ENCODE measurements around the gene SARS1.
A peak's percentile ranks its signal among the peaks of the same experiment; 100 is the strongest.

The SARS1 gene

GRCh38 chr1:109249654-109250401, 36.1 kb downstream of the SARS1 start:
- no peak for DNase-seq (ENCODE audit: low spot score)

DNA sequence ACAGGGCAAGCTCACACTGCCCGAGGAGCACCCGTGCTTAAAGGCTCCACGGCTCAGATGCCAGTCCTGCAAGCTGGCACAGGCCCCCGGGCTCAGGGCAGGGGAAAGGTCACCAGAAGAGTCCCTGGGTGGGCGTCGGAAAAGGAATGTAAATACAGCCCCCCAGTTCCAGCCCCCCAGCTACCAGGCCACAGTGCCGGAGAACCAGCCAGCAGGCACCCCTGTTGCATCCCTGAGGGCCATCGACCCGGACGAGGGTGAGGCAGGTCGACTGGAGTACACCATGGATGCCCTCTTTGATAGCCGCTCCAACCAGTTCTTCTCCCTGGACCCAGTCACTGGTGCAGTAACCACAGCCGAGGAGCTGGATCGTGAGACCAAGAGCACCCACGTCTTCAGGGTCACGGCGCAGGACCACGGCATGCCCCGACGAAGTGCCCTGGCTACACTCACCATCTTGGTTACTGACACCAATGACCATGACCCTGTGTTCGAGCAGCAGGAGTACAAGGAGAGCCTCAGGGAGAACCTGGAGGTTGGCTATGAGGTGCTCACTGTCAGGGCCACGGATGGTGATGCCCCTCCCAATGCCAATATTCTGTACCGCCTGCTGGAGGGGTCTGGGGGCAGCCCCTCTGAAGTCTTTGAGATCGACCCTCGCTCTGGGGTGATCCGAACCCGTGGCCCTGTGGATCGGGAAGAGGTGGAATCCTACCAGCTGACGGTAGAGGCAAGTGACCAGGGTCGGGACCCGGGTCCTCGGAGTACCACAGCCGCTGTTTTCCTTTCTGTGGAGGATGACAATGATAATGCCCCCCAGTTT, 36.9 kb downstream of the SARS1 start:
- DNase-seq (ENCODE audit: low spot score), result no peak

GRCh38 chr1:109251277-109252166, 37.8 kb downstream of the SARS1 start:
- no peak for DNase-seq (ENCODE audit: low spot score)

- no peak for DNase-seq (ENCODE audit: low spot score)
Observed at GRCh38 chr1:109252167-109252892, 38.6 kb downstream of the SARS1 start.

DNA sequence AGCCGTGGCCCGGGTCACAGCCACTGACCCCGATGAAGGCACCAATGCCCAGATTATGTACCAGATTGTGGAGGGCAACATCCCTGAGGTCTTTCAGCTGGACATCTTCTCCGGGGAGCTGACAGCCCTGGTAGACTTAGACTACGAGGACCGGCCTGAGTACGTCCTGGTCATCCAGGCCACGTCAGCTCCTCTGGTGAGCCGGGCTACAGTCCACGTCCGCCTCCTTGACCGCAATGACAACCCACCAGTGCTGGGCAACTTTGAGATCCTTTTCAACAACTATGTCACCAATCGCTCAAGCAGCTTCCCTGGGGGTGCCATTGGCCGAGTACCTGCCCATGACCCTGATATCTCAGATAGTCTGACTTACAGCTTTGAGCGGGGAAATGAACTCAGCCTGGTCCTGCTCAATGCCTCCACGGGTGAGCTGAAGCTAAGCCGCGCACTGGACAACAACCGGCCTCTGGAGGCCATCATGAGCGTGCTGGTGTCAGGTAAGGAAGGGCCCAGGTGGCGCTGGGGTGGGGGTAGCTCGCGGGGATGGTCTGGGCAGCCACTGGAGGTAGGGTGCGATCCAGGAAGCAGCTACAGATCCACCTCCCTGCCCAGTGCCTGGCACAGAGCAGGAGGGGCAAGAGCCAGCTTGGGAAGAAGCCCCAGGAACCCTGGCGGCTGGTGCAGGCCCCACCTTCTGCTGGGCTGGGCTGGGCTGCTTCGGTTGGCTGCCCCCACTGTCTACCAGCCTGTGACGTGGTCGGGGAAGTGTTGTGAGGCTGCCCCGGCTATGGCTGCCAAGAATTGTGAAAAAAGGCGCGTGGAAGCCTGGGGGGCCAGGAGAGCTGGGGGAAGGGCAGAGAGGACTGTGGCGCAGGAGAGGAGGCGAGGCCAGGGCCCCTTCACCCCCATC, 39.4 kb downstream of the SARS1 start:
- DNase-seq (ENCODE audit: low spot score), result peak; percentile 83

GRCh38 chr1:109253803-109254620, 40.3 kb downstream of the SARS1 start:
- no peak for DNase-seq (ENCODE audit: low spot score)

DNA sequence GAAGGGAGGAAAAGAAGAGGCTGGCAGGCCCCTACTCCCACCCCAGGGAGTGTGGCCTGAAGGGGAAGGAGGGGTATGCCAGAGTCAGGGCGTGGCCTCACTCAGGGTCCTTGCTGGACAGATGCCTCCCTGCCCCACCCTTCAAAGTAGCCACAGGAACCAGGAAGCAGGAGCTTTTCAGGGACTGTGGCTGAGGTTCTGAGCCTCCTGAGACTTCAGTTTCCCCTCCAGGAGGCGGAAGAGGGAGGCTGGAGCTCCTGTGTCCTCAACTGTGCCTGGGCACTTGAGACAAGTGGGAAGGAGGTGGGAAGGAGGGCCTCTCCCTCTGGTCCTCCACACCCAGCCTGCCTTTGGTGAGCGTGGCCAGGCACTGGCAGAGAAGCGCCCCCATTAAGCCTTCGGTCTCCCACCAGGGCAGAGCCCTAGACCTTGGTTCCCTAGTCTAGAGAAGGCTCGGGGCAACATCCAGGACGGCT, 40.9 kb downstream of the SARS1 start:
- no peak for DNase-seq (ENCODE audit: low spot score)

DNA sequence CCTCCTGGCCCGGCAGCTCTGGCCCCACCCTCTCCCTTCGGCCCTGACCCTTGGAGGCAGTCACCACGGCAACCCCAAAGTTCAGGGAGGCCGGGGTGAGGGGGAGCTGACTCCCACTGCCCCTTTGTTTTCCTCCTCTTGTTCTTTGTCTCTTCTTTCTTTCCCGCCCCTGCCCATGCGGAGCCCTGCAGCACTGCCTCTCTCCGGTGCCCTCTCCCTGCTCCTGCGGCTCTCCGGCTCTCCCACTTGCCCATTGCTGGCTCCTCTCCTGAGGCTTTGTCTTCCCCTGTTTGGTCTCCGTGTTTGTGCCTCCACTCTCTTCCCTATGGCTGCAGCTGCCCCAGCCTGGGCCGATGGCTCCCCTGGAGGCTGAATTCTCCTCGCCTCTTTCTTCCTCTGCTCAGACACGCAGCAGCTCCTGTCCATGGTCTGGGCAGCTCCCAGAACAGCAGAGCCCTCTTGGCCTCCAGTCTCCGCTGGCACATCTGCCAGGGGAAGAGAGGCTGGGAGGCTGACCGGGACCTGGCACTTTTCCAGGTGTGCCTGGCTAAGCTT, 41.5 kb downstream of the SARS1 start:
- DNase-seq (ENCODE audit: low spot score), result no peak

DNA sequence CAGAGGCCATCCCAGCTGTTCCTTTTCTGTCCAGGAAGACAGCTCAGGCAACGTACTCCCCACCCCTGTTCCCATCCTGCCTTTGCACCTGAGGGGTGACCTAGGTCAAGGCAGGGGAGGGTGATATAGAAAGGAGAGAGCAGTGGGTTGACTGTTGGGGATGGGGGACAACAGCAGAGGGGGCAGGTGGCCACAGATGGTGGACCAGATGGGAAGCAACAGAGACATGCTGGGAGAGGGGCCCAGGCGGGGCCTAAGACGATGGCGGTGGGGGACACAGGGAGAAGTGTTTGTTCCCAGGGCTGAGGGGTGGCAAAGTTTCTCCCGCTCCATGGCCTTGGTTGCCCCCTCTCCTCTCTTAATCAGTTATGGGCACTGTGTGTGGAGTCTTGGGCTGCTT, 42.0 kb downstream of the SARS1 start:
- no peak for DNase-seq (ENCODE audit: low spot score)

DNA sequence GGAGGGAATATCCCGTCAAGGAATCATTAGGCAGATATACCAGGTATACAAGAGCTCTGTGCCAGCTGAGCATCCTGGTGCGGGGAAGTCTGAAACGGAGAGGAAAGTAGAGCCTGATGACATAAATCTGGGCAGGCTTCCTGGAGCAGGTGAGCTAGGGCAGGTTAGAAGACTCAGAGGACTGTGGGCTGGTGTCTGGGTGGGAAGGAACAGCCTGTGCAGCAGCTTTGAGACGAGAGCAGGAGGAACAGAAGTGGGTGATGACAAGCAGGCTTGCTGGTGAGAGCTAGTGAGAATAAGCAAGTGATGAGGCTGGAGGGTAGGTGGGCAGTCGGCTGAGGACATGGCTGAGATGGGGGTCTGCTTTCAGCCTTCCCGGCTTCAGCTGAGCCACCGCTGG, 42.4 kb downstream of the SARS1 start:
- no peak for DNase-seq (ENCODE audit: low spot score)

DNA sequence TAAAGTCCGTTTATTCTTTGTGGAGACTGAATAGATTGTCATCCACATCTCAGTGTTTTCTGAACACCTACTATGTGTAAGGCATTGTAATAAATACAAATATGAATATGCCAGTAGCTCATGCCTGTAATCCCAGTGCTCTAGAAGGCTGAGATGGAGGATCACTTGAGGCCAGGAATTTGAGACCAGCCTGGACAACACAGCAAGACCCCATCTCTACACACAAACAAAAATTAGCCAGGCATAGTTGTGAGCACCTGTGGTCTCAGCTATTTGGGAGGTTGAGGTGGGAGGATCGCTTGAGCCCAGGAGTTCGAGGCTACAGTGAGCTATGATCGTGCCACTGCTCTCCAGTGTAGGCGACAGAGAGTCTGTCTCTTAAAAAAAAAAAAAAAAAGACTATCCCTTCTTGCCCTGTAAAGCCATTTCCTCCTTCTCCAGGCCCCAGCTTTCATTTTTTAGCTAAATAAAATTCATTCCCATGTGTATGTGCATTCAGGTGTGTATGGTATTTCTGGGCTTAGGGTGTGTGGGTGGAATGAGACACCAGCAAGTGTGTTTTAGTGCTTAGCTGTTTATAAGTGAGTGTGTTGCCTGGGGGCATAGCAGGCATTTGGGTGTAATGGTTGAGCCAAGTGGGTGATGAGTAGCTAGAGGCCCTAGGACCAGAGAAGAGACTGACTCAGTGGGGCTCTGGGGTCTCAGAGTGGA, 43.4 kb downstream of the SARS1 start:
- DNase-seq (ENCODE audit: low spot score), result no peak

GRCh38 chr1:109257682-109258421, 44.1 kb downstream of the SARS1 start:
- no peak for DNase-seq (ENCODE audit: low spot score)

- no peak for DNase-seq (ENCODE audit: low spot score)
Observed at GRCh38 chr1:109258481-109259466, 45.1 kb downstream of the SARS1 start.

- DNase-seq (ENCODE audit: low spot score), result no peak
Observed at GRCh38 chr1:109259674-109260557, 46.2 kb downstream of the SARS1 start.

- no peak for DNase-seq (ENCODE audit: low spot score)
Observed at GRCh38 chr1:109261006-109261405, 47.3 kb downstream of the SARS1 start.

GRCh38 chr1:109261578-109261977, 47.9 kb downstream of the SARS1 start:
- DNase-seq (ENCODE audit: low spot score), result no peak

All from pons (tissue), 1 donor.